ENCODE data around the gene LPP.

Gene LPP

GRCh38 chr3:188782613-188783124 lies 628.7 kb downstream of the LPP start:
- DNase-seq (ENCODE audit: low read depth in 2 of 2) = no peak

- DNase-seq (ENCODE audit: low read depth in 2 of 2) = no peak
Observed at GRCh38 chr3:188786424-188786823, 632.5 kb downstream of the LPP start.

GRCh38 chr3:188788621-188789081 lies 634.7 kb downstream of the LPP start:
- peak; percentile 71 to 77 for DNase-seq (ENCODE audit: low read depth in 2 of 2)

GRCh38 chr3:188789251-188789650 lies 635.3 kb downstream of the LPP start:
- DNase-seq (ENCODE audit: low read depth in 2 of 2) = no peak

GRCh38 chr3:188791311-188791710 lies 637.4 kb downstream of the LPP start:
- no peak for DNase-seq (ENCODE audit: low read depth in 2 of 2)

- DNase-seq (ENCODE audit: low read depth in 2 of 2) = no peak
Observed at GRCh38 chr3:188792793-188793192, 638.8 kb downstream of the LPP start.

GRCh38 chr3:188796122-188796631 lies 642.2 kb downstream of the LPP start:
- no peak for DNase-seq (ENCODE audit: low read depth in 2 of 2)

- no peak for DNase-seq (ENCODE audit: low read depth in 2 of 2)
Observed at GRCh38 chr3:188797045-188797444, 643.1 kb downstream of the LPP start.

- no peak for DNase-seq (ENCODE audit: low read depth in 2 of 2)
Observed at GRCh38 chr3:188798556-188799145, 644.7 kb downstream of the LPP start.

- no peak for DNase-seq (ENCODE audit: low read depth in 2 of 2)
Observed at GRCh38 chr3:188801393-188801792, 647.4 kb downstream of the LPP start.

GRCh38 chr3:188802645-188803044 lies 648.7 kb downstream of the LPP start:
- DNase-seq (ENCODE audit: low read depth in 2 of 2) = no peak

- no peak for DNase-seq (ENCODE audit: low read depth in 2 of 2)
Observed at GRCh38 chr3:188807006-188807405, 653.0 kb downstream of the LPP start.

GRCh38 chr3:188812198-188812597 lies 658.2 kb downstream of the LPP start:
- no peak for DNase-seq (ENCODE audit: low read depth in 2 of 2)

- no peak for DNase-seq (ENCODE audit: low read depth in 2 of 2)
Observed at GRCh38 chr3:188814581-188814980, 660.6 kb downstream of the LPP start.

GRCh38 chr3:188817103-188817934 lies 663.4 kb downstream of the LPP start:
- no peak for DNase-seq (ENCODE audit: low read depth in 2 of 2)

GRCh38 chr3:188817935-188818269 lies 663.9 kb downstream of the LPP start:
- DNase-seq (ENCODE audit: low read depth in 2 of 2) = no peak

GRCh38 chr3:188818282-188818681 lies 664.3 kb downstream of the LPP start:
- no peak for DNase-seq (ENCODE audit: low read depth in 2 of 2)

- DNase-seq (ENCODE audit: low read depth in 2 of 2) = no peak
Observed at GRCh38 chr3:188819939-188820338, 666.0 kb downstream of the LPP start.

GRCh38 chr3:188822004-188822403 lies 668.0 kb downstream of the LPP start:
- no peak for DNase-seq (ENCODE audit: low read depth in 2 of 2)

- DNase-seq (ENCODE audit: low read depth in 2 of 2) = no peak
Observed at GRCh38 chr3:188822411-188822810, 668.5 kb downstream of the LPP start.

GRCh38 chr3:188824566-188824965 lies 670.6 kb downstream of the LPP start:
- no peak for DNase-seq (ENCODE audit: low read depth in 2 of 2)

GRCh38 chr3:188825901-188826300 lies 671.9 kb downstream of the LPP start:
- DNase-seq (ENCODE audit: low read depth in 2 of 2) = no peak

- no peak for DNase-seq (ENCODE audit: low read depth in 2 of 2)
Observed at GRCh38 chr3:188826574-188826973, 672.6 kb downstream of the LPP start.

Data from stimulated activated CD4-positive, alpha-beta T cell treated with anti-CD3 and anti-CD28 coated beads, Interleukin-15, amount 100 ng/mL, for 48 hours (primary cell).